ENCODE data around the gene ATPAF1. TPM values are rescaled to one million over a fixed set of nuclear protein-coding genes. Genes with fewer than 3 reads are reported as not detected.

ATPAF1 gene
- total and polyA plus RNA-seq, 9 of the 15 experiments (the other 6 are each of a cell fraction or from before 2014, with no cell fraction given): 6.3 to 56.2 (median 27.4) TPM

- TF ChIP-seq, protein P1, sequence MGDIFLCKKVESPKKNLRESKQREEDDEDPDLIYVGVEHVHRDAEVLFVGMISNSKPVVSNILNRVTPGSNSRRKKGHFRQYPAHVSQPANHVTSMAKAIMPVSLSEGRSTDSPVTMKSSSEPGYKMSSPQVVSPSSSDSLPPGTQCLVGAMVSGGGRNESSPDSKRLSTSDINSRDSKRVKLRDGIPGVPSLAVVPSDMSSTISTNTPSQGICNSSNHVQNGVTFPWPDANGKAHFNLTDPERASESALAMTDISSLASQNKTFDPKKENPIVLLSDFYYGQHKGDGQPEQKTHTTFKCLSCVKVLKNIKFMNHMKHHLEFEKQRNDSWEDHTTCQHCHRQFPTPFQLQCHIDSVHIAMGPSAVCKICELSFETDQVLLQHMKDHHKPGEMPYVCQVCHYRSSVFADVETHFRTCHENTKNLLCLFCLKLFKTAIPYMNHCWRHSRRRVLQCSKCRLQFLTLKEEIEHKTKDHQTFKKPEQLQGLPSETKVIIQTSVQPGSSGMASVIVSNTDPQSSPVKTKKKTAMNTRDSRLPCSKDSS (IDR thresholded peaks at IDR 0.05; ENCODE audit: low read depth, partially characterized antibody): no peak
- TF ChIP-seq WHSC1 (IDR thresholded peaks at IDR 0.05; ENCODE audit: low read length) (no peak), C11orf30 (IDR thresholded peaks at IDR 0.05; ENCODE audit: low read depth) (no peak), ARID3A (IDR thresholded peaks at IDR 0.05; ENCODE audit: borderline replicate concordance, low read depth, low read length) (no peak), SAFB2 (IDR thresholded peaks at IDR 0.05; ENCODE audit: borderline replicate concordance, low read depth, low read length, severe bottlenecking) (no peak), ZNF165 (CRISPR knock-in tag; IDR thresholded peaks at IDR 0.05; ENCODE audit: borderline replicate concordance) (no peak), HNRNPK (IDR thresholded peaks at IDR 0.05; ENCODE audit: low read depth, low read length, poor library complexity, severe bottlenecking) (no peak), MTA2 (IDR thresholded peaks at IDR 0.05; ENCODE audit: low read depth) (no peak), ZKSCAN8 (CRISPR knock-in tag; IDR thresholded peaks at IDR 0.05) (no peak), CAMTA2 (CRISPR knock-in tag; conservative IDR thresholded peaks at IDR 0.05) (no peak), BCL6 (CRISPR knock-in tag; IDR thresholded peaks at IDR 0.05) (no peak), PURB (CRISPR knock-in tag; IDR thresholded peaks at IDR 0.05; ENCODE audit: low read depth) (no peak), RHOXF2B (CRISPR knock-in tag; conservative IDR thresholded peaks at IDR 0.05) (no peak), ZNF57 (CRISPR knock-in tag; IDR thresholded peaks at IDR 0.05) (no peak)
- TF ChIP-seq, protein P2, sequence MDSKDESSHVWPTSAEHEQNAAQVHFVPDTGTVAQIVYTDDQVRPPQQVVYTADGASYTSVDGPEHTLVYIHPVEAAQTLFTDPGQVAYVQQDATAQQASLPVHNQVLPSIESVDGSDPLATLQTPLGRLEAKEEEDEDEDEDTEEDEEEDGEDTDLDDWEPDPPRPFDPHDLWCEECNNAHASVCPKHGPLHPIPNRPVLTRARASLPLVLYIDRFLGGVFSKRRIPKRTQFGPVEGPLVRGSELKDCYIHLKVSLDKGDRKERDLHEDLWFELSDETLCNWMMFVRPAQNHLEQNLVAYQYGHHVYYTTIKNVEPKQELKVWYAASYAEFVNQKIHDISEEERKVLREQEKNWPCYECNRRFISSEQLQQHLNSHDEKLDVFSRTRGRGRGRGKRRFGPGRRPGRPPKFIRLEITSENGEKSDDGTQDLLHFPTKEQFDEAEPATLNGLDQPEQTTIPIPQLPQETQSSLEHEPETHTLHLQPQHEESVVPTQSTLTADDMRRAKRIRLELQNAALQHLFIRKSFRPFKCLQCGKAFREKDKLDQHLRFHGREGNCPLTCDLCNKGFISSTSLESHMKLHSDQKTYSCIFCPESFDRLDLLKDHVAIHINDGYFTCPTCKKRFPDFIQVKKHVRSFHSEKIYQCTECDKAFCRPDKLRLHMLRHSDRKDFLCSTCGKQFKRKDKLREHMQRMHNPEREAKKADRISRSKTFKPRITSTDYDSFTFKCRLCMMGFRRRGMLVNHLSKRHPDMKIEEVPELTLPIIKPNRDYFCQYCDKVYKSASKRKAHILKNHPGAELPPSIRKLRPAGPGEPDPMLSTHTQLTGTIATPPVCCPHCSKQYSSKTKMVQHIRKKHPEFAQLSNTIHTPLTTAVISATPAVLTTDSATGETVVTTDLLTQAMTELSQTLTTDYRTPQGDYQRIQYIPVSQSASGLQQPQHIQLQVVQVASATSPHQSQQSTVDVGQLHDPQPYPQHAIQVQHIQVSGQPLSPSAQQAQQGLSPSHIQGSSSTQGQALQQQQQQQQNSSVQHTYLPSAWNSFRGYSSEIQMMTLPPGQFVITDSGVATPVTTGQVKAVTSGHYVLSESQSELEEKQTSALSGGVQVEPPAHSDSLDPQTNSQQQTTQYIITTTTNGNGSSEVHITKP (IDR thresholded peaks at IDR 0.05; ENCODE audit: partially characterized antibody): no peak
- TF ChIP-seq, protein P3, sequence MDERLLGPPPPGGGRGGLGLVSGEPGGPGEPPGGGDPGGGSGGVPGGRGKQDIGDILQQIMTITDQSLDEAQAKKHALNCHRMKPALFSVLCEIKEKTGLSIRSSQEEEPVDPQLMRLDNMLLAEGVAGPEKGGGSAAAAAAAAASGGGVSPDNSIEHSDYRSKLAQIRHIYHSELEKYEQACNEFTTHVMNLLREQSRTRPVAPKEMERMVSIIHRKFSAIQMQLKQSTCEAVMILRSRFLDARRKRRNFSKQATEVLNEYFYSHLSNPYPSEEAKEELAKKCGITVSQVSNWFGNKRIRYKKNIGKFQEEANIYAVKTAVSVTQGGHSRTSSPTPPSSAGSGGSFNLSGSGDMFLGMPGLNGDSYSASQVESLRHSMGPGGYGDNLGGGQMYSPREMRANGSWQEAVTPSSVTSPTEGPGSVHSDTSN (CRISPR knock-in tag; IDR thresholded peaks at IDR 0.05; ENCODE audit: low read depth): no peak
- TF ChIP-seq, protein P3 (tag; conservative IDR thresholded peaks at IDR 0.05; ENCODE audit: low read depth): no peak
These were observed 28.9 kb upstream of the ATPAF1 start (continued) for GRCh38 chr1:46697053-46697452.

Measured in K562 (cell line).